Activated naive CD4-positive, alpha-beta T cell treated with Interleukin-2 at 50 U/mL for 16 hours (primary cell): ENCODE results near the gene RTN4R.
"Not testable (repeated sequence)": the region's sequence is repeated elsewhere in the genome, so short reads cannot be mapped to it uniquely, and the experiment has no call there.

Experiments used
- DNase-seq: peaks from one replicate; pipeline ENCODE4 v3.0.0-alpha.2; 2020

RTN4R gene

GRCh38 chr22:20305230-20305893 lies 37.2 kb upstream of the RTN4R start:
- not testable (repeated sequence) for DNase-seq

- DNase-seq: no peak
Observed at GRCh38 chr22:20304646-20305045, 36.5 kb upstream of the RTN4R start.

GRCh38 chr22:20303229-20303534 lies 35.1 kb upstream of the RTN4R start:
- DNase-seq: not testable (repeated sequence)

- DNase-seq: no peak
Observed at GRCh38 chr22:20302438-20303228, 34.5 kb upstream of the RTN4R start.

GRCh38 chr22:20299746-20300136 lies 31.6 kb upstream of the RTN4R start:
- DNase-seq: no peak

GRCh38 chr22:20298803-20299745 lies 31.0 kb upstream of the RTN4R start:
- peak; percentile 95 for DNase-seq

GRCh38 chr22:20298110-20298802 lies 30.1 kb upstream of the RTN4R start:
- no peak for DNase-seq

GRCh38 chr22:20297414-20298109 lies 29.4 kb upstream of the RTN4R start:
- DNase-seq: no peak

- no peak for DNase-seq
Observed at GRCh38 chr22:20296598-20296997, 28.5 kb upstream of the RTN4R start.

GRCh38 chr22:20295262-20296064 lies 27.3 kb upstream of the RTN4R start:
- no peak for DNase-seq

- no peak for DNase-seq
Observed at GRCh38 chr22:20292673-20293232, 24.6 kb upstream of the RTN4R start.

- no peak for DNase-seq
Observed at GRCh38 chr22:20292108-20292507, 24.0 kb upstream of the RTN4R start.

GRCh38 chr22:20291604-20292063 lies 23.5 kb upstream of the RTN4R start:
- DNase-seq: no peak

GRCh38 chr22:20291249-20291586 lies 23.1 kb upstream of the RTN4R start:
- DNase-seq: no peak

- DNase-seq: no peak
Observed at GRCh38 chr22:20290578-20291248, 22.6 kb upstream of the RTN4R start.

GRCh38 chr22:20290045-20290392 lies 21.9 kb upstream of the RTN4R start:
- no peak for DNase-seq

GRCh38 chr22:20289182-20290044 lies 21.3 kb upstream of the RTN4R start:
- DNase-seq: not testable (repeated sequence)

GRCh38 chr22:20286784-20287423 lies 18.8 kb upstream of the RTN4R start:
- not testable (repeated sequence) for DNase-seq

- not testable (repeated sequence) for DNase-seq
Observed at GRCh38 chr22:20286312-20286660, 18.2 kb upstream of the RTN4R start.
